A172 (cell line): ENCODE results near the gene PCIF1. TPM values are rescaled to one million over a fixed set of nuclear protein-coding genes. Genes with fewer than 3 reads are reported as not detected.
A peak's percentile ranks its signal among the peaks of the same experiment; 100 is the strongest.
"Not testable (repeated sequence)": the region's sequence is repeated elsewhere in the genome, so short reads cannot be mapped to it uniquely, and the experiment has no call there.

ENCODE experiments used
- DNase-seq: peaks from one replicate; pipeline ENCODE4 v3.0.0-alpha.2; 2015; ENCODE audit warnings: low spot score
- total RNA-seq: library from RNA; depleted of rRNA; stranded (reverse); fragments of >200 nt; shearing (Covaris generic); gene quantifications from 2 replicates; pipeline ENCODE4 v1.2.3, GENCODE V29; 2014

PCIF1 gene
- total RNA-seq, 1 experiment from 2014 or later: 9.3 TPM

- DNase-seq: no peak
Observed at GRCh38 chr20:45924391-45925261, 9.9 kb upstream of the PCIF1 start.

GRCh38 chr20:45925821-45926506, 8.5 kb upstream of the PCIF1 start:
- no peak for DNase-seq

- no peak for DNase-seq
Observed at GRCh38 chr20:45926731-45927070, 7.8 kb upstream of the PCIF1 start.

- DNase-seq: no peak
Observed at GRCh38 chr20:45927071-45927878, 7.2 kb upstream of the PCIF1 start.

- DNase-seq: not testable (repeated sequence)
Observed at GRCh38 chr20:45931680-45932079, 2.8 kb upstream of the PCIF1 start.

GRCh38 chr20:45933266-45934045, 1.0 kb upstream of the PCIF1 start:
- peak; percentile 88 for DNase-seq

GRCh38 chr20:45934046-45934585, 367 bp upstream of the PCIF1 start:
- no peak for DNase-seq

- DNase-seq: no peak
Observed at GRCh38 chr20:45935416-45936046, 1.0 kb downstream of the PCIF1 start.

GRCh38 chr20:45937765-45938164, 3.3 kb downstream of the PCIF1 start:
- peak; percentile 38 for DNase-seq

GRCh38 chr20:45938727-45939438, 4.4 kb downstream of the PCIF1 start:
- DNase-seq: no peak

- DNase-seq: no peak
Observed at GRCh38 chr20:45940053-45940452, 5.6 kb downstream of the PCIF1 start.

GRCh38 chr20:45940469-45940868, 6.0 kb downstream of the PCIF1 start:
- DNase-seq: no peak

GRCh38 chr20:45943613-45944012, 9.1 kb downstream of the PCIF1 start:
- no peak for DNase-seq

- DNase-seq: peak; percentile 71
Observed at GRCh38 chr20:45944151-45944964, 9.9 kb downstream of the PCIF1 start.

GRCh38 chr20:45944965-45945677, 10.6 kb downstream of the PCIF1 start:
- DNase-seq: no peak

GRCh38 chr20:45945678-45946148, 11.2 kb downstream of the PCIF1 start:
- DNase-seq: peak; percentile 95

- DNase-seq: peak; percentile 59
Observed at GRCh38 chr20:45946149-45946970, 11.9 kb downstream of the PCIF1 start.
